ENCODE results near the gene MRPL16. TPM values are rescaled to one million over a fixed set of nuclear protein-coding genes. Genes with fewer than 3 reads are reported as not detected.
A peak's percentile ranks its signal among the peaks of the same experiment; 100 is the strongest.

MRPL16 gene
- total RNA-seq, 4 donors from 2014 or later = 46.2 to 69.0 (median 49.4) TPM

DNA sequence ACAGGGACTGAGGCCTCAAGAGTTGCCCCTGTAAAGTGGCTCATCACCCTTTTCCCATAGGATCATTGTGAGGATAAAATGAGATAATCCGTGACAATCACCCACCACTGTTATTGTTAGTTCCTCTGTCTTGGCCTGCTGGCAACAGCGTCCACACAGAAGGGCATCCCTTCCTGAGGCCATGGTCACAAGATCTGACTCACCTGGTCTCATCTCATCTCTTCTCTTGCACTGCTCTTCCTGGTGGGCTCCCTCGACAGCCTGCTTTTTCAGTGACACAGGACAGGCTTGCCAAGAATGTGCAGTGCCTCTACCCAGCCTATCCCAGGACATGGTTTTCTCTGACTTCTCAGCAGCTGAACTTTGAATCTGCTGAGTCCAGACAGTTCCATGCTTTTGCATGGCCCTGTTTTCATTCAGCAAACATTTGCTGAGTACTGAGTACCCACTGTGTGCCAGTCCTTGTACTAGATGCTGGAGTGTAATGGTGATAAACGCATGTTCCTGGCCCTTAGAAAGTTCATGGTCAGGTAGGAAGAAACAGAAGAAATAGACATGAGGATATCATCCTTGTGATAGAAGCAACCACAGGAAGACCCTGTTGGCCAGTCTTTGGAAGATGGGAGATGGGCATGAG, 52.1 kb downstream of the MRPL16 start:
- no peak for ATAC-seq

DNA sequence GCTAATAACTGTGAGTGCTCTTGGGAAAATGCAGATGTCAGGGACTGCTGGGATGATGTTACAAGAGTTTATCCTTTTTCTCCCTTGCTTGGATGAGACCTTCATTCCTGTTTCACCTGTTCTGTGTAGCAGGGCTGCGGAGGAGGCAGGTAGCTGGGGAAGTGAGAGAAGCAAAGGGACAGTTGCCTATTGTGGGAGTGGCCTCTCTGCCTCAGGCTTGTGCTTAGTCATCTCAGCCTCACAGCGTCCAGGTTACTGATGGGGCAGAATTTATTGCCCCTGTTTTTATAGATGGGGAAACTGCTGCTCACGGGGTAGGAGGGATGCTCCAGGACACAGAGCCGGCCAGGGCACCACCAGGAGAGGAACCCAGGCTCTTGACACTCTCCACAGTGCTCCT, 53.7 kb downstream of the MRPL16 start:
- no peak for ATAC-seq
- H3K4me3 ChIP-seq = peak overlapping the region in 1 of 2 donors; percentile 96
- no peaks in the 10 kb centered on the region for H3K9me3 ChIP-seq
- WGBS, 2 donors (ENCODE audit: low coverage in 1 of 2) = 58 to 83% methylated on average over 1 to 3 of the region's 4 CpGs
- peak overlapping the region in 3 of 4 donors; percentile 87 to 93 (median 93) for H3K27ac ChIP-seq
- H3K4me1 ChIP-seq = peaks cover 0 to 50% (median 3%) of the 10 kb centered on the region in 3 donors
- TF ChIP-seq POLR2AphosphoS5 (IDR thresholded peaks at IDR 0.05) (no peak), POLR2A (IDR thresholded peaks at IDR 0.05) (no peak), EP300 (IDR thresholded peaks at IDR 0.05) (no peak)
- TF ChIP-seq, protein P1, sequence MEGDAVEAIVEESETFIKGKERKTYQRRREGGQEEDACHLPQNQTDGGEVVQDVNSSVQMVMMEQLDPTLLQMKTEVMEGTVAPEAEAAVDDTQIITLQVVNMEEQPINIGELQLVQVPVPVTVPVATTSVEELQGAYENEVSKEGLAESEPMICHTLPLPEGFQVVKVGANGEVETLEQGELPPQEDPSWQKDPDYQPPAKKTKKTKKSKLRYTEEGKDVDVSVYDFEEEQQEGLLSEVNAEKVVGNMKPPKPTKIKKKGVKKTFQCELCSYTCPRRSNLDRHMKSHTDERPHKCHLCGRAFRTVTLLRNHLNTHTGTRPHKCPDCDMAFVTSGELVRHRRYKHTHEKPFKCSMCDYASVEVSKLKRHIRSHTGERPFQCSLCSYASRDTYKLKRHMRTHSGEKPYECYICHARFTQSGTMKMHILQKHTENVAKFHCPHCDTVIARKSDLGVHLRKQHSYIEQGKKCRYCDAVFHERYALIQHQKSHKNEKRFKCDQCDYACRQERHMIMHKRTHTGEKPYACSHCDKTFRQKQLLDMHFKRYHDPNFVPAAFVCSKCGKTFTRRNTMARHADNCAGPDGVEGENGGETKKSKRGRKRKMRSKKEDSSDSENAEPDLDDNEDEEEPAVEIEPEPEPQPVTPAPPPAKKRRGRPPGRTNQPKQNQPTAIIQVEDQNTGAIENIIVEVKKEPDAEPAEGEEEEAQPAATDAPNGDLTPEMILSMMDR (IDR thresholded peaks at IDR 0.05) = no peak
- no peaks in the 10 kb centered on the region for H3K27me3 ChIP-seq
- H3K36me3 ChIP-seq = no peaks in the 10 kb centered on the region

More for the DNA sequence above, 52.1 kb downstream of the MRPL16 start:
- Histone ChIP-seq H3K36me3 (peaks cover 0 to 10% of the 10 kb centered on the region in 2 donors), H3K27ac (no peak overlapping the region), H3K9me3 (no peaks in the 10 kb centered on the region), H3K4me3 (no peak overlapping the region), H3K4me1 (peaks cover 0 to 50% (median 3%) of the 10 kb centered on the region in 3 donors), H3K27me3 (no peaks in the 10 kb centered on the region)
- 76 to 100% methylated on average over 2 to 3 of the region's 4 CpGs for WGBS, 2 donors (ENCODE audit: low coverage in 1 of 2)
- no peak for TF ChIP-seq POLR2A (IDR thresholded peaks at IDR 0.05)
- TF ChIP-seq, protein P1 (IDR thresholded peaks at IDR 0.05) = no peak
- TF ChIP-seq EP300 (IDR thresholded peaks at IDR 0.05) = no peak
- no peak for TF ChIP-seq POLR2AphosphoS5 (IDR thresholded peaks at IDR 0.05)

DNA sequence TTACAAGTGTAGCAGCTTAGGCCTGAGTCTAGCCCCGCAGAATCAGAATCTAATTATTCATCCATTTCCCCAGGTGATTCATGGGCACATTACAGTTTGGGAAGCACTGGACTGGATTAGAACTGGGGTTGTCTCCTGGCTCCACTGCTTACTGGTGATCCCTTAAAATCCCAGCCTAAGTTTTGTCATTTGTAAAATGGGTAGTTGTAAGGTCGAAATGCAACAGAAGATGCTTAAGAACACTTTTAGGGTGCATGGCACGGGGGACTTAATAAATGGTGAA, 54.1 kb downstream of the MRPL16 start:
- 14 to 42% methylated on average over 2 of the region's 3 CpGs for WGBS, 2 donors (ENCODE audit: low coverage in 1 of 2)
- Histone ChIP-seq H3K4me3 (peak overlapping the region in 1 of 2 donors; percentile 96), H3K9me3 (no peaks in the 10 kb centered on the region), H3K36me3 (no peaks in the 10 kb centered on the region), H3K4me1 (peaks cover 0 to 50% (median 3%) of the 10 kb centered on the region in 3 donors), H3K27ac (peak overlapping the region in 3 of 4 donors; percentile 87 to 93 (median 93)), H3K27me3 (no peaks in the 10 kb centered on the region)
- TF ChIP-seq, protein P1 (IDR thresholded peaks at IDR 0.05) = no peak
- TF ChIP-seq EP300 (IDR thresholded peaks at IDR 0.05) (no peak), POLR2A (IDR thresholded peaks at IDR 0.05) (no peak), POLR2AphosphoS5 (IDR thresholded peaks at IDR 0.05) (no peak)
- no peak for ATAC-seq

Other genes with a start within 250 kb of the MRPL16 start
- gene OSBP, start 195.0 kb downstream of the MRPL16 start, total RNA-seq = 10 to 100 TPM; 31.4 to 39.7 (median 38.1) TPM
- 10 to 100 TPM; 13.9 to 16.3 (median 15.5) TPM for gene PATL1, start 141.7 kb downstream of the MRPL16 start, total RNA-seq
- not detected for gene OR10V1, start 96.9 kb downstream of the MRPL16 start, total RNA-seq
- gene STX3, start 55.4 kb downstream of the MRPL16 start, total RNA-seq = 10 to 100 TPM; 16.6 to 27.1 (median 24.6) TPM
- gene CBLIF, start 34.7 kb upstream of the MRPL16 start, total RNA-seq = not detected
- 10 to 100 TPM in 1 of 4 donors, not detected in 3; 23.8 TPM for gene TCN1, start 55.7 kb upstream of the MRPL16 start, total RNA-seq
- gene OOSP3, start 68.0 kb upstream of the MRPL16 start, total RNA-seq = not detected
- not detected for gene OOSP1, start 127.7 kb upstream of the MRPL16 start, total RNA-seq
- gene OOSP4A, start 153.3 kb upstream of the MRPL16 start, total RNA-seq = not detected
- not detected for gene OOSP4B, start 206.4 kb upstream of the MRPL16 start, total RNA-seq
- not detected for gene OOSP2, start 229.6 kb upstream of the MRPL16 start, total RNA-seq
- gene MS4A3, start 245.9 kb upstream of the MRPL16 start, total RNA-seq = not detected